HG03457 (cell line): ENCODE results near the gene ANKRD12.

Source experiments
- ATAC-seq: cut with Tn5 transposase; IDR thresholded peaks from one replicate; pipeline ENCODE4 v1.9.1; 2021; ENCODE audit warnings: moderate number of reproducible peaks; ENCODE audit not compliant: unreplicated experiment

The ANKRD12 gene

DNA sequence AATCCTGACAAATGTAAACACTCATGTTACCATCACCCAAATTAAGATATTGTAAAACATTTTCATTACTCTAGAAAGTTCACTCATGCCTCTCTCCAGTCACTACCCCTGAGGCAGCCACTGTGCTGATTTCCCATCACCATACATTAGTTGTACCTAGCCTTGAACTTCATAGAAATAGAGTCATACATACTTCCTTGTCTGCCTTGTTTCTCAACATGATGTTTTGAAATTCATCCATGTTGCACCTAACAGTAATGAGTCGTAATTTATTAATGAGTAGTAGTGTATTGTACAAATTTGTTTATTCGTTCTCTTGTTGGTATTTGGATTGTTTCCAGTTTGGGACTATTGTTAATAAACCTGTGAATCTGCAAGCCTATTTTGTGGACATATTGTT is 149.0 kb downstream of the ANKRD12 start:
- ATAC-seq: no peak

DNA sequence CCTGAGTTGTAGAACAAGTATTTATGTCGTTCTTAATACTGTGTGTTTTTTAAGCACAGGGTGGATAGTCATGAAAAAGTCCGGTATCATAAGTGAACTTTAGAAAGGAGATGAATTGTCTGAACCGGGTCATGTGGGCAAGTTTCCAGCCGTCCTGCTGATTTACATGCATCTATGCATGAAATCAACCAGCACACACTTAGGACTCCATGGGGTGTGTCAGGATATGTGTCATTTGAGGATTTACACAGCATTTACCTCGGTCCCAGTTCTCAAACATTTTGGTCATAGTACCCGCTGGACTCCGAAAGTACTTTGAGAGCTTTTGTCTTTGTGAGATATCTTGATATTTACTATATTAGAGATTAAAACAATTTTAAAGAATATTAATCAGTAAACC is 150.5 kb downstream of the ANKRD12 start:
- ATAC-seq: no peak

DNA sequence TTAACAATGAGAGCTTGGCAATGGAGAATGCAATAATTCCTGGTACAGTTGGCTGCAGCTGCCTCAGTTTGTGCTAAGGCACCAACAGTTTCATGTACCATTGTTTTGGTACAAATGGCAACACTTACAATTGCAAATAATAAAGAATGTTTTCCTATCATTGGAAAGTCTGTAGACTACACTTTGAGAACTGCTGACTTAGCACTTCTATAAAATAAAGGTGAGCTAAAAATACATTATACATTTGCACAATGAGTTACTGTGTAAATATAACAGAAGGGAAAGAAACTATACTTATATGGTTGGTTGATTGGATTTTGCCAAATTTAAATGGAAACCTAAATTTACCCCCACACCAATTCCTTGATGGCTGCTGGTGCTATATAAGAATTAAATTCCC is 153.1 kb downstream of the ANKRD12 start:
- no peak for ATAC-seq

DNA sequence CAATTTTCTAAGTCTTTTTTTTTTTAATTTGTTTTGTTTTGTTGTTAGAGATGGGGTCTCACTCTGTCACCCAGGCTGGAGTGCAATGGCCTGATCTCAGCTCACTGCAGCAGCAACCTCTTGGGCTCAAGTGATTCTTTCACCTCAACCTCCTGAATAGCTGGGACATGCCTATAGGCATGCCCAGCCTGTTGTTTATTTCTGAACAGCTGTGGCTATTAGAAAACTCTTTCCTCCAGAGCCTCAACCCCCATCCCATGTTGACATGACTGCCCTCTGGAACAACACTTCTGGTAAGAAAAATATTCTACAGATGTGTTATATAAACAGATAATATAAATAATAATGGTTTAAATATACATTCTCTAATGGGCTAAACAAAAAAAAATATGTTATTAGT is 153.6 kb downstream of the ANKRD12 start:
- no peak for ATAC-seq

DNA sequence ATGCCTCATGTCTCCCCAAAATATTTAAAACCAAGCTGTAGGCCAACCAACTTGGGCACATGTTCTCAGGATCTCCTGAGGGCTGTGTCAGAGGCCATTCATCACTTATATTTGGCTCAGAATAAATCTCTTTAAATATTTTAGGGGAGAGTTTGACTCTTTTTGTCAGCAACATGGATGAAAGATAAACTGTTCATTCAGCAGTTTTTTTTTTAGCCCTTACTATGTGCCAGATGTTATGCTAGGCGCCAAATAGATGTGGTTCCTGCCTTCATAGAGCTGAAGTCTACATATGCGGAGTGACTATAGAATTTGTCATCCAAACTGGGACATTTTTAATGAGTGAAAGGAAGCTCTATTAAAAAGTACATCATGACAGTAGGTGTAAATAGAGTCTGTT is 155.5 kb downstream of the ANKRD12 start:
- no peak for ATAC-seq

DNA sequence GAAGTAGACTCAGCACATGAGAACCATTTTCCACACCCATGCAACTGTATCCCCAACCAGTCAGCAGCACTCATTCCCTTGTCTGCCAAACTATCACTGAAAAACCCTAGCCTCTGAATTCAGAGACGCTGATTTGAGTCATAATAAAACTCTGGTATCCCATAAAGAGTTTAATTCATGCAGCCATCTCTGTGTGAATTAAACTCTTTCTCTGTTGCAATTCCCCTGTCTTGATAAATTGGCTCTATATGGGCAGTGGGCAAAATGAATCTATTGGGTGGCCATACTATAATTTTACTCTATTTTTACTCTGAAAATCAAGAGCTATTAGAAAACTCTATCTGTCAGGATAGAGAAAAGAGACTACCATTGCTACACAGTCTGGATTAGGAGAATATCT is 157.4 kb downstream of the ANKRD12 start:
- no peak for ATAC-seq

DNA sequence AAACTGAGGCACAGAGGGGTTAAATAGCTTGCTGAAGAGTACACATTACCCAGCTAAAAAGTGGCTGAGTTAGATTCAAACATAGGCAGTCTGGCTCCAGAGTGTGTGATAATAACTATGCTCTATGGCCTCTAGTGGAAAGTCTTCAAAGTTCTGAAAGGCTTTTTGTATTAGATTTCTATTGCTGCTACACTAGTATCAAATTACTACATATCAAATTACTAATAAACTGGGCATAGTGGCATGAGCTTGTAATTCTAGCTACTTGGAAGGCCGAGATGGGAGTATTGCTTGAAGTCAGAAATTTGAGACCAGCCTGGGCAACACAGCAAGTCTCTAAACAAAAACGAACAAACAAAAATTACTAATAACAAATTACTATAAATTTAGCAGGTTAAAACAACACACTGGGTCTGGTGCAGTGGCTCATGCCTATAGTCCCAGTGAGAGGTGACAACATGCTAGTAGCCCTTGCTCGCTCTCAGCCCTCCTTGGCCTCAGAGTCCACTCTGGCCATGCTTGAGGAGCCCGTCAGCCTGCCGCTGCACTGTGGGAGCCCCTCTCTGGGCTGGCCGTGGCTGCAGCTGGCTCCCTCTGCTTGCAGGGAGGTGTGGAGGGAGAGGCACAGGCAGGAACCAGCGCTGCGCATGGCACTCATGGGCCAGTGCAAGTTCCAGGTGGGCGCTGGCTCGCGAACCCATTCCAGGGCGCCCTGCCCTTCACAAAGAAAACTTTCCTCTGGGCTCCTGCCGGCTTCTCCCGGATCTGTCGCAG is 159.8 kb downstream of the ANKRD12 start:
- no peak for ATAC-seq

DNA sequence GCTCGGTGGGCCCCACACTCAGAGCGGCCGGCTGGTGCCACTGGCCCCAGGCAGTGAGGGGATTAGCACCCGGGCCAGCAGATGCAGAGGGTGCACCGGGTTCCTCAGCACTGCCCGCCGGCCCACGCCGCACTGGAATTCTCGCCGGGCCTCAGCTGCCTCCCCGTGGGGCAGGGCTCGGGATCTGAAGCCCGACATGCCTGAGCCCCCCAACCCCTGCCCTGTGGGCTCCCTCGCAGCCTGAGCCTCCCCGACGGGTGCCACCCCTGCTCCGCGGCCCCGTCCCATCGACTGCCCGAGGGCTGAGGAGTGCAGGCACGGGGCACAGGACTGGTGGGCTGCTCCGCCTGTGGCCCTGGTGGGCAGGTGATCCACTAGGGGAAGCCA is 160.4 kb downstream of the ANKRD12 start:
- ATAC-seq: no peak

DNA sequence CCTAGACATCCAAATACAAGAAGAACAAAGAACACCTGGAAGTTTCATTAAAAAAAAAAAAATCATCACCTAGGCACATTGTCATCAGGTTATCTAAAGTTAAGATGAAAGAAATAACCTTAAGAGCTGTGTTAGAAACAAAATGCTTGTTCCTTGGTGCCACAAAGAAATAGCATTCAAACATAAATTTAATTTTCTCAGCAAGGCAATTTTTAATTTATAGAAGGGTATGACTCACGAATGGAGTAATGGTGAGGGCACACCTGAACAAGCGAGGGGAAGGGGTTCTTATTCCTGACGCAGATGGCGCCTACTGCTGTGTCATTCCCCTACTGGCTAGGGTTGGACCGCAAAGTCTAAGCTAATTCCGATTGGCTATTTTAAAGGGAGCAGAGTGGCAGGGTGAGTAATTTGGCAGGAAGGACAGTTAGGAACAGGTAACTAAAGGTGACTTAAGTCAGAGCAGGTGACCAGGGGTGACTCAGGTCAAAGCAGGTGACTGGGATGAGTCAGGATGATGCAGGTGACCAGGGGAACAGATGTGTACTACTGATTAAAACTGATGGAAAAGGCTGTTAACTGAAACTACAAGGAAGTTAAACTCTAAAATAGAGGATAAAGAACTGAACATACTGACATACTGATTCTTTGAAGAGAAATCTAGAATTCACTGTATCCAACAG is 167.9 kb downstream of the ANKRD12 start:
- no peak for ATAC-seq

DNA sequence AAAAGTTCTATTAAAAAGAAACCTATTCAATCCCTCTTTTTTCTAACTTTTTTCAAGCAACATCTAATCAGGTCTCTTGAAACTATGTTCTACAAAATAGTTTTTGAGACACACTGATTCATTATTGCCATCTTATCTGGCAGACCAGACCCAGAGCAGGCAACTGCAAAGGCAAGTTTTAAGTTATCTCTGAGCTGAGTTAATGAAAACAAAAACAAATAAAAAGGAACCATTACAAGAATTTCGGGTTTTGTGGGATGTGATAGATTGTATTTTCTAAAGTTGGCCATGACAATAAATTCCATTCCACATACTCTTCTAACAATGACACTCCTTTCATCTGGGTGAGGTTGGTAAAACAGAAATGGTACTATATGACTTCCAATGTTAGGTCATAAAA is 182.8 kb downstream of the ANKRD12 start:
- no peak for ATAC-seq

DNA sequence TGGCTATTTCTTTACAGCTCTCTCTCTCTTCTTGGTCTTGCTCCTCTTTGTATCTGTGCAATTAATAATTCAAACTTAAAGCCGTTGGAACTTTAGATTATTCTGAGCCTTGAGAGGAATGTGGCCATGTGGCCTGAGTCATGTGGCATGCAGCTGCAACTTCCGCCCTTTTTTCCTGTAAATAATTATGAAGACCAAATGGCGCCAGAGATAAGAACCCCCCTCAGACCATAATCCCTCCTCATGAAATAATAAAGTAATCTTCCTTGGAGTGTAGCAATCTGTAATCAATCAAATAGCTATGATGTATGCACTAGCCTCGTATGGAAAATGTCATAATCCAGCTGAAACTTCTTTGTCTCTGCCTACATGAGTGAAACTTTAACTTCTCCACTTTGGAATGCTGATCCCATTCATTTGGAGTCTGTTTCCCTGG is 184.5 kb downstream of the ANKRD12 start:
- ATAC-seq: no peak

DNA sequence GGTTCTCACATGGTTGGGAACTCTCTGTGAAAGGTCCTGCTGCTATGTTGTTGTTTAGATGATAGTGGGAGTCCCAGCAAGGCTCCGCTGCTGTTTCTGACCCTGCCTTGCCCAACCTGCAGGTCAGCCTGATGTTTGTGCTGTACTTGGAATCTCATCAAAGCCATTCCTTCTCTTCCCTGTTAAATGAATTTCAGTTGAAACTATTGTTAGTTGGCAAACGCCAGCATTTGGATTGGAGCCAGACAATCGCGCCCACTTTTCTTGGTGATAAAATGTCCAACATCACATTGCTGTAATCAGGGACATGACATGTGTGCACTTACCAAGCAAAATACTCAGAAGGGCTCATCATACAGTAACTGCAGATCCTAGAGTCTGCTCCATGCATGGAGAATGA is 185.2 kb downstream of the ANKRD12 start:
- no peak for ATAC-seq

DNA sequence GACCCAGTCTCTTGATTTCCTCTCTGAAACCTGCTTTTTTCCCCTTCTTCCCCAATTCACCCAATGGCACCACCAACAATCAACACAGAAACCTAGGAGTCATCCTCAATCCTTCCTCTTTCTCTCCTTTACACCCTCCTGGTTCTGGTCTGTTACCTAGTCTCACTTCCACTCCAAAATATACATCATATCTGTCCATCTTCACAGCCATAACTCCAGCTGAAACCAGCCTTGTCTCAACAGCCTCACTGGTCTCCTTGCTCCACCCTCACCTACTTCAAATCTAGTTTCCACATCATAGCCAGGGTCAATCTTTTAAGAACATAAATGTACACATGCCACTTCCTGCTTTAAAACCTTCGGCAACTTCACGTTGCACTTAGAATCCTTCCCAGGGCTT is 186.2 kb downstream of the ANKRD12 start:
- ATAC-seq: no peak

DNA sequence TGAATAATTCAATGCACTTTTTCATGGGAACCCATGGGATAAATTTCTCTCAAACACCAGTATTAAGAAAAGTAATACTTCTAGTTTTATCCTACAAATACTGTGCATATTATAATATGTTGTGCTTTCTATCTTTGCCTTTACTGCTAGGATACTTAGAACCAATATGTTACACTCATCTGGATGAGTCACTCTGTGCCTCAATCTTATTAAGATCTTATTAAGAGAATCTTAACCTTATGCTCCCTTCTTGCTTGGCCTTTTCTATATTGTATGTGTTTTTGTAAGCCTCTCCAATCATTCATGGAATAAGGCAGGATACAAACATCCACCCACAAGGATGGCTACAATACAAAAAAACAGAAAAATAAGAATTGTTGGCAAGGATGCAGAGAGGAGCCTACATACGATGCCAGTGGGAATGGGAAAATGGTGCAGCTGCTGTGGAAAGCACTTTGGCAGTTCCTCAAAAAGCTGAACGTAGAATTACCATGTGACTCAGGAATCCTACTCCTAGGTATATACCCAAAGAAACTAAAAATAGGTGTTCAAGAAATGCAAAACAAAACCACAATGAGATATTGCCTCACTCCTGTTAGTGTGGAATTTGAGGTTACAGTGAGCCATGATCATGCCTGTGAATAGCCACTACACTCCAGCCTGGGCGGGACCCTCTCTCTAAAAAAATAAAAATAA is 187.3 kb downstream of the ANKRD12 start:
- no peak for ATAC-seq

DNA sequence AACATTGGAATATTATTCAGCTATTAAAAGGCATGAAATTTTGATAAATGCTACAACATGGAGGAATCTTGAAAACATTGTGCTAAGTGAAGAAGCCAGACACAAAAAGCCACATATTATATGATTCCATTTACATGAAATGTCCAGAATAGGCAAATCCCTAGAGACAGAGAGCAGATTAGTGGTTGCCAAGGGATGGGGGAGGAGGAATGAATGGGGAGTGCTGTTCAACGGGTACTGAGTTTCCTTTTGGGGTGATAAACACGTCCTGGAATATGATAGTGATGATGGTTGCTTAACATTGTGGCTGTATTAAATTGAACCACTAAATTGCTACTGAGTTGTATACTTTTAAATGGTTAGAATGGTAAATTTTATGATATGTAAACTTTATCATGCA is 189.1 kb downstream of the ANKRD12 start:
- no peak for ATAC-seq

DNA sequence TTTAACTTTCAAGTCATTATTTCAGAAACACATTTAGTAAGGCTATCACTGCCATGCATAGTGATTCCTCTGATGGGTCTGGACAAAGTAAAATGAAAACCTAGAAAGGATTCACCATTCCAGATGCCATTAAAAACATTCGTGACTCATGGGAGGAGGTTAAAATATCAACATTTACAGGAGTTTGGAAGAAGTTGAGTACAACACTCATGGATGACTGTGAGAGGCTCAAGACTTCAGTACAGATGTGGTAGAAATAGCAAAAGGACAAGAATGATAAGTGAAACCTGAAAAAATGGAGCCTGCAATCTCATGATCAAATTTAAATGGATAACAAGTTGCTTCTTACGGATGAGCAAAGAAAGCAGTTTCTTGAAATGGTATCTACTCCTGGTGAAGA is 192.2 kb downstream of the ANKRD12 start:
- ATAC-seq: no peak

DNA sequence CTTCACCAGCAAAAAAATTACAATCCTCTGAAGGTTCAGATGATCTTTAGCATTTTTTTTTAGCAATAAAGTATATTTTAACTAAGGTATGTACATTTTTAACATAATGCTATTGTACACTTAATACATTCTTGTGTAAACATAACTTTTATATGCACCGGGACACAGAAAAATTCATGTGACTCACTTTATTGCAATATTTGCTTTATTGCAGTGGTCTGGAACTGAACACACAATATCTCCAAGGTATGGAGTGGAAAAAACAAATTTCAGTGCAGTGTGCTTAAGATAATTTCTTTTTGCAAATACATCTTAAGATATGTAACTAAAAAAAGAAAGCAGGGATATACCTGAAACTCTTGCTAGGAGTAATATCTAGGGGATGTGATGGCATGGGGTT is 192.9 kb downstream of the ANKRD12 start:
- ATAC-seq: no peak

DNA sequence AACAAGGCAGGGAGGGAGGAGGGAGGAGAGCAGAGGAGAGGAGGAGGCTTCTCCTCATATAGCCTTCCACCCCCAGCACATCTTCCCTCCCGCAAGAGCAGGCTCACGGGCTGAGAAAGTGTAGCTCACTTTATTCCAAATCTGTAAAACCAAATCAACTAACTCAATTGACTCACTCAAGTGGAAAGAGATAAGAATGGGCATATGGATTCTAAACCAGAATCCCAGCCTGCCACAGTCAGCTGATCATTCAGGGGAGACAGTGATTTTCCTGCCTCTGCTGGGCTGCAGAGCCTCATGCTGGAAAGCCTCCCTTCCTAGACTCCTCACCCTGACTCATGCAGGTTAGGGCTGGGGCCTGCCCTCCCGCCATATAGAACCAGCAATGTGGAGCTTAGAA is 193.8 kb downstream of the ANKRD12 start:
- ATAC-seq: no peak

DNA sequence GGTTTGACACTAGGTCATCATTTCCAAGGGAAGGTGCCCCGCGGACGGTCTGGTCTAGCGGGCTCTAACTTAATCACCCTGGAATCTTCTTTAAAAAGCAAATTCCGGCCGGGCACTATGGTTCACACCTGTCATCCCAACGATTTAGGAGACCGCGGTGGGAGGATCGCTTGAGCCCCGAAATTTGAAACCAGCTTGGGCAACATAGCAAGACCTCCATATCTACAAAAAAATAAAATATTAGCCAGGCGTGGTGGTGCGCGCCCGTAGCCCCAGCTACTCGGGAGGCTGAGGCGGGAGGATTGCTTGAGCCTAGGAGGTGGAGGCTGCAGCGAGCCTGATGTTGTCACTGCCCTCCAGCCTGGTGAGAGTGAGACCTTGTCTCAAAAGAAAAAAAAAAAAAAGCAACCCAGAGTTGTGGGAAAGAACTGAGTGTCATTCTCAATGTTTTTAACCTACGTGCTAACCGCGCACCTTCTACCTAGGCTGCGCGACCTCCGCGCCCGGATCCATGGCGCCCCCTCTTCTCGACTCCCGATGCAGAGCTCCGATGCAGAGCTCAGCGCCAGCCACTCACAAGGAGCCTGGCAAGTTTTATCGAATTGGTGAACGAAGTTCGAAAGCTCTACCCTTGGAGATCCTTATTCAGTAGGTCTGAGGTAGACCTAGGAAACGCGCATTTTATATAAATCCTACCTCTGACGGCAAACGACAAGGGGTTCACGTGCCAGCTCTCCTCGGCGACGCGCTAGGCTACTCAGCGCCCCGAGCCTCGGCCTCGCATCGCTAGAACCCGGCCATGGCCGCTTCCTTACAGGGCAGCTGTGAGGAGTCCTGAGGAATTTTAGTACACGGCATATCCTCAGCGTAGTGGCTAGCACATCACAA is 197.1 kb downstream of the ANKRD12 start:
- peak; percentile 26 for ATAC-seq

DNA sequence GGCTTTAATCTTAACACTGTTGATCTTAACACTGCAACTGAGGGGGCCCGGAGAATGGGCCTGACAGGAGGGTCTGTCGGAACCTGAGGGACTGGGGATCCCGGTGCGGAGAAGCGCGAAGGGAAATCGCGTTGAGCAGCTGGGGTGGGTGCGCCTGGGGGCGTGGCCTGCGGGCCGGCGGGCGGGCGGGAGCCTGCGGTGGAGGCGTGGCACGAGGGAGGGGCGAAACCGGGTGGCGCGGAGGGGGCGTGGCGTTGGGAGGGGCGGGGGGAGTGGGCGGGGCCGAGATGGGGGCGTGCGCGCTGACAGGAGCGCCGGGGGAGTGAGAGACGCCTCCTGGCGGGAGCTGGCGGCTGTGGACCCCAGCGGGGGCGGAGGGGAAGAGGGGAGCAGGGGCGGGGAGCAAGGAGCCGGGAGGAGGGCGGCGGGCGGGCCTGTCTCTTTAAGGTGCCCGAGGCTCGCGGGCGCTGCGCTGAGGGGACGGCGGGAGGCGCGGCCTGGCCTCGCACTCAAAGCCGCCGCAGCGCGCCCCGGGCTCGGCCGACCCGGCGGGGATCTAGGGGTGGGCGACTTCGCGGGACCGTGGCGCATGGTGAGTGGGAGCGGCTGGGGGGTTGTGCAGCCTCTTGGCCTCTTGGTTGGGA is 197.9 kb downstream of the ANKRD12 start, which contains the start of gene TWSG1:
TSS of gene TWSG1 (plus strand) at position 445 of the 644 bp plus-strand sequence. CDS start 2,457 bp downstream, outside the sequence.
- ATAC-seq: peak; percentile 62
